Hematopoietic multipotent progenitor cell treated with erythropoietin and hydrocortisone succinate and interleukin-3 and kit ligand, for 15 days (in vitro differentiated cells): ENCODE measurements around the gene SCUBE3.

ENCODE experiments used
- DNase-seq: peaks from one replicate; pipeline ENCODE4 v3.0.0-alpha.2; 2015; ENCODE audit warnings: low spot score

Gene SCUBE3

GRCh38 chr6:35272005-35272404 is 58.2 kb downstream of the SCUBE3 start:
- DNase-seq, result no peak

GRCh38 chr6:35273822-35274559 is 60.2 kb downstream of the SCUBE3 start:
- DNase-seq, result no peak

GRCh38 chr6:35275744-35276260 is 62.0 kb downstream of the SCUBE3 start:
- no peak for DNase-seq

DNA sequence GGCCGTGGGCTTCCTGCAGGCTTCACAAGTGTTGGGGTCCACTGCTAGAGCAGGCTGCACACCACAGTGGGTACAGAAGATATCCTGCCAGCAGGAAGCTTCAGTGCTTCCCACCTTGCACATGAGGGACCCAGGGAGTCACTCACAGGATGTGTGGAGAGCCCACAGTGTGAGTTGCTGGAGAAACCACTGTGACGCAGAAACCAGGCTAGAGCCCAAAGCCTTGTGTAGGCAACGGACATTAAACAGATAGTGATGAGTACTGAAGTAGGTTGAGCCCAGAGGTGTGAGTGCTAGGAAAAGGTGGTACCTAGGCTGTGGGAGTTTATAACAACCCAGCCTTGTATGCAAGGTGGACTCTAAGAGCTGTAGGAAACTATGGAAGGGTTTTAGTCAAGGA is 65.0 kb downstream of the SCUBE3 start:
- no peak for DNase-seq

- DNase-seq, result no peak
These were observed 67.1 kb downstream of the SCUBE3 start for GRCh38 chr6:35280903-35281302.

GRCh38 chr6:35282472-35282871 is 68.7 kb downstream of the SCUBE3 start:
- DNase-seq, result no peak

GRCh38 chr6:35283361-35283760 is 69.6 kb downstream of the SCUBE3 start:
- DNase-seq, result no peak

DNA sequence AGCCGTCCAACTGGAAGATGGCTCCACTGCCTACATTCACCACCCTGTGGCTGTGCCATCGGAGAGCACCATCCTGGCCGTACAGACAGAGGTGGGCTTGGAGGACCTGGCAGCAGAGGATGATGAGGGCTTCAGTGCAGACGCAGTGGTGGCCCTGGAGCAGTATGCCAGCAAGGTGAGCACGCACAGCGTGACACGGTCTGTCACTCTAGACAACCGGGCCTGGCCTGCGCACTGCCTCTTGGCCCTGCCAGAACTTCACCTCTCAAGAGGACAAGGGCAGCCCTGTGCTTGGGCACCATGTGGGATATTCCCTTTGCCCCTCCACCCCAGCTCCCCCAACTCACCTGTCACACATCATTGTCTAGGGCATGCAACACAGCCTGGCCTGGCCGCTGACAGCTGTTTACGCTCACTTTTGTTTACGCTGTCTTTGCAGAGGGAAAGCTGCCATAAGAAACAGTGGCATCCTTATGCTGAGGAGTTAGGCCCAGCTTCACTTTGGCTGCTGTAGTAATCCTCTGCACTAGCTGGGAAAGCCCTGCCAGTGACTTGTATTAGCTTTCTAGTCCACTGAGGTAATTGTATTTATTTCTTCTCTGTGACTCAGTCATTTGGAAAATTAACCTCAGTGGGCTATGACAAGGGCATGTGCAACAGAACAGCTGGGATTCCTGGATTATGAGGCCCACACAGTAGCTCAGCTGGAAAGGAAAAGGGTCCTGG is 74.1 kb downstream of the SCUBE3 start:
- no peak for DNase-seq

GRCh38 chr6:35288834-35289233 is 75.1 kb downstream of the SCUBE3 start:
- no peak for DNase-seq

- DNase-seq, result no peak
These were observed 77.7 kb downstream of the SCUBE3 start for GRCh38 chr6:35291491-35291890.

- no peak for DNase-seq
These were observed 78.7 kb downstream of the SCUBE3 start for GRCh38 chr6:35292494-35292893.

DNA sequence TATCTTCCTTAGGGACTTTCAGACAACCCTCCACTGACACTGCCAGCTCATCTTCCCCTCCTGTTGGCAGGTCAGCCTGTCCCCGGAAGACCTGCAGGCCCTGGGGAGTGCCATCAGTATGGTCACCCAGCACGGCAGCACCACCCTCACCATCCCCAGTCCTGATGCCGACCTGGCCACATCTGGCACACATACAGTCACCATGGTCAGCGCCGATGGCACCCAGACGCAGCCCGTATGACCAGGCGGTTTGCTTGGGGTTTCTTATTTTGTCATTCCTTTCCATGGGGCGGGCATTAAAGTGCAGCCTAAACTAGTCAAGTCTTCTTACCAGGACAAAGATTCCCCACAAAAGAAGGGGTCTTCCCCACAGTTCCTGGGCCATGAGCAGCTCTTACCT is 79.9 kb downstream of the SCUBE3 start:
- no peak for DNase-seq

- DNase-seq, result peak; percentile 45
These were observed 80.7 kb downstream of the SCUBE3 start for GRCh38 chr6:35294308-35294945.

GRCh38 chr6:35295036-35295435 is 81.3 kb downstream of the SCUBE3 start:
- DNase-seq, result no peak

DNA sequence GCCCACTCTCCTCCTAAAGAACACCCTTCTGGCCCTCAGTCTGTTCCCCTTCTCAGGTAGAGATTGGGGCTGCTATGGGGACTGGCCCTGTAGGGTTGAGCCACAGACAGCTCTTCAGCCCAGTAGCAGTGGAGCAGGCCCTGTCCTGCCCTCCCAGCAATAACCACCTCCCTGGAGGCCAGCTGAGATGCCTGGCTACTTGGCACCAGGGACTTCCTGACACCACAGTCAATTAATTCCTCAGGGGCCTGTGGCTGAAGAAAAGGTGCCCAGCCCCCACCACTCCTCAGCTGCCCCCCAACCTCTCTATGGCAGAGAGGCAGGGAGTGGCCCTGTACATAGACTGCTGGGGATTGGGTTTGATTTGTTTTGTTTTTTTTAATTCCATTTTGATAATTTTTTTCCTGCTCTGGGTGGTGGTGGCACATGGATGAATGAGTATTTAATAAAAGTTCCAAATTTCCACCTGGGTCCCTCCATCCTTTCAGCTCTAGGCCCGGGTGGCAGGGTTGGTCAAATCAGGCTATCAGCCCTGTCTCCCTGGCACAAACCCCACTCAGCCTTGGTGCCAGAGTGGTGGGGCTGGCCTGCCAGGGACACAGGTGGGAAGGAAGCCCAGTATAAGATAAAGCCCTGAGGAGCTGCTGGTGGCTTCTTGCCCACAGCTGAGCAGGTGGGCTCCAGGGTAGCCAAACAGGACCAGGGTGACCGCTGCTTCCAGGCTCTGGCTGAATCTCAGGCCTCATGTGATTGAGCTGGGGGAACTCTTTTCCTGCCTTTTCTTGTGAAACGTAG is 82.0 kb downstream of the SCUBE3 start:
- no peak for DNase-seq

DNA sequence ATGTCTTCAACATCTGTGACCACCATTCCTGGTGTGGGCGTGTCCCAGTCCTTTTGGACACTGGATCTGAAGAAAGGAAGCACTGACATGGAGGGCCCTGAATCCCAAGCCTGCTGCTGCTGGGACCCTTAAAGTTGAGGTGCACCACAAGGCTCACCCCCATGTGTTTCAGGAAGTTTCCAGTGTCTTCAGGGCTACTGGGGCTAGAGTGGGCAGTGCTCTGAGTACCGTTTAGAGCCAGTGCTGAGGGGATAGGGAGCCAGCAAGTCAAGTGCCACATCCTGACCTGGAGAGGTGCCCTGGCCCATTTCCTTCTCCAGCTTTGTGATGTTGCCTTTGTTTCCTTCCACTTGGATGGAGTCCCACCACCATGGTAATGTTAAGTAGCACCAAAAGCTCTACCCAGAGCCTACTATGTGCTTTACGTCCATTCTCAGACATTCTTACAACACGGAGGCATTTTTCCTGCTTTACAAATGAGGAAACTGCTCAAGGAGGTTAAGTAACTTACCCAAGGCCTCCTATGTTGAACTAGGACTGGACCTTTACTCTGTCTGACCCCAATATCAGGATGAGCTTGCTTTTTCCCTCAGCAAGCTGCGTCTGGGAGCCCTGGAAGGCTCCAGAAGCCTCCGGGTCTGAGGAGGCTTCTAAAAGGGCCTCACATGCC is 83.3 kb downstream of the SCUBE3 start:
- DNase-seq, result no peak

DNA sequence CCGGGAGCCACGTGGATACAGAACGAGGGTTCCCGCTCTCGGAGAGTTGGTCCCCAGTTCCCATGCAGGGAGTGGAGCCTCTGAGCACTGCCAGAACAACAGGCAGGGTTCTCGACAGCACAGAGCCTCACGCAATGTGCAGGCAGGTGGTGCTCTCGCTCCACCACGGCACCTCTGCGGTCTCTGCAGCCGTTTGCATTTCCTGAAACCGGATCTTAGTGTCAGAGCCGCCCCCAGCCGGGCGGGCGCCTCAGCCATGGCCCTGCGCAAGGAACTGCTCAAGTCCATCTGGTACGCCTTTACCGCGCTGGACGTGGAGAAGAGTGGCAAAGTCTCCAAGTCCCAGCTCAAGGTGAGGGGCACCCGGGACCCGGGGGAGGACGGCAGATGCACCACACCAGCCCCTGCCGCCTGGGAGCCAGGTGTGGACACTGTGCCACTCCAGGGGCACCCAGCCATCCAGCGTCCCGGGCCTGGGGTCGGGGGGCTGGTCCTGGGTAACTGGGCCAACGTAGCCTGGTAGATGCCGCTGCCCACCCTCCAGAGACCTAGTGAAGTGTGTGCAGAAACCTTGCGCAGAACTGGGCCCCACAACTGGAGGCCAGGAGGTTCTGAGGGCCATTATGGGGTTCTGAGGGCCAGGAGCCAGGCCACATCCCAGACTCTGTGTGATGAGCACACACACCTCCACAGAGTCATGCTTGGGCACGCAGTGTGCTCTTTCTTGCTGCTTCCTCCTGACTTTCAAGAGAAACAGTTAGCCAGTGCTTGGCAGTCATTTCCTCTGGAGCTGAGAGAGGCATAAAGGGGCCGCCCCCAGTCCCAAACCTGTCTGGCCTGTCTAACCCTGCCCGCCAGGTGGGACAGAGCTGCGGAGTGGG is 84.1 kb downstream of the SCUBE3 start, which contains the start of gene DEF6:
Gene DEF6 (plus strand): TSS at position 218 of the 881 bp plus-strand sequence. CDS start 39 bp downstream, at position 257.
- DNase-seq, result peak; percentile 20

GRCh38 chr6:35298625-35299140 is 84.9 kb downstream of the SCUBE3 start:
- no peak for DNase-seq

DNA sequence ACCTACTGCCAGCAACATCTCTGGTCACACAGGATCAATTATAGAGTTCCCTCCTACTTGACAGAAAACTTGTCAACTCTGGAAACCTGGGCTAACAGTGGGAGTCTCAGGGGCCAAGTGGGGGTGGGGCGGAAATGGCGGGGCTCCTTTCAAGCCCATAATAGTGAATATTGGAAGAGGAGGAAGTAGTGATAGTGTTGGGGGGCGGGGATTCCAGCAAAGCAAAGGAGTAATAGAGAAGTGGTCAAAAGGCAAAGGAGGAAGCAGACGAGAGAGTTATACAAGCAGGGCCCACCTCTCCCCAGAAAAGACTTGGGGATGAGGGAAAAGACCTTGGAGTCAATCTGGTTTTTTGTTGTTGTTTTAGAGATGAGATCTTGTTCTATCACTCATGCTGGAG is 85.9 kb downstream of the SCUBE3 start:
- DNase-seq, result no peak

GRCh38 chr6:35300848-35301247 is 87.1 kb downstream of the SCUBE3 start:
- no peak for DNase-seq
